HFFc6 (cell line): Measurements from ENCODE around the gene CD200. TPM values are rescaled to one million over a fixed set of nuclear protein-coding genes. Genes with fewer than 3 reads are reported as not detected.
A peak's percentile ranks its signal among the peaks of the same experiment; 100 is the strongest.

Experiments used
- DNase-seq: peaks from one replicate; pipeline ENCODE4 v3.0.0-alpha.2; 2018
- H3K27ac Mint-ChIP-seq: 2 replicates; pipeline ENCODE4 v1.8.0; 2020; ENCODE audit warnings: mild to moderate bottlenecking, mixed read lengths
- H3K27me3 Mint-ChIP-seq: 2 replicates; pipeline ENCODE4 v1.8.0; 2021; ENCODE audit warnings: mild to moderate bottlenecking, moderate library complexity, mixed read lengths; ENCODE audit not compliant: insufficient read depth
- H3K36me3 Mint-ChIP-seq: 2 replicates; pipeline ENCODE4 v1.8.0; 2021; ENCODE audit warnings: low read depth, mixed read lengths
- H3K4me1 Mint-ChIP-seq: 2 replicates; pipeline ENCODE4 v1.8.0; 2020; ENCODE audit warnings: low read depth, mixed read lengths
- H3K4me3 Mint-ChIP-seq: 2 replicates; pipeline ENCODE4 v1.8.0; 2020; ENCODE audit warnings: mild to moderate bottlenecking, moderate library complexity, mixed read lengths
- H3K9me3 Mint-ChIP-seq: 2 replicates; pipeline ENCODE4 v1.8.0; 2020; ENCODE audit warnings: mild to moderate bottlenecking, mixed read lengths
- CTCF ChIP-seq: fragments of 200-600 bp; sonication (generic); IDR thresholded peaks from 2 replicates; pipeline ENCODE4 v1.5.0; 2021; ENCODE audit warnings: antibody characterized with exemption, mild to moderate bottlenecking
- long read RNA-seq: library from polyadenylated mRNA; unstranded; transcript quantifications from one replicate; pipeline ENCODE4 v2.0.0, GENCODE V29; 2019
- total RNA-seq, 6 experiments: library from RNA; stranded (reverse); fragmentation: NEBNext Ultra II Directional; extraction: Animal tissue kit (Norgen Biotek cat#: 25700); gene quantifications; 2 replicates in 1 of 6; 3 replicates in 5 of 6; pipeline ENCODE4 v1.2.3, GENCODE V29; 2021

The CD200 gene
- total RNA-seq, result not detected
- long read RNA-seq, result 0 reads

- H3K36me3 Mint-ChIP-seq, result no peaks in the 10 kb centered on the region
- DNase-seq, result no peak
- H3K9me3 Mint-ChIP-seq, result no peaks in the 10 kb centered on the region
- H3K4me3 Mint-ChIP-seq, result peak within 1 kb of the TSS; percentile 77
- no peak within 1 kb of the TSS for H3K27ac Mint-ChIP-seq
- TF ChIP-seq CTCF, result no peak
- H3K4me1 Mint-ChIP-seq, result peaks cover 5% of the 10 kb centered on the region; the same call in 1 of the 2 replicates
- H3K27me3 Mint-ChIP-seq, result peaks cover 34% of the 10 kb centered on the region
Observed at GRCh38 chr3:112333002-112333380, at the start of gene CD200. Gene CD200, plus strand, starts transcription at chr3:112333156. Its CDS starts 57 bp downstream, at chr3:112333213.

- Mint-ChIP-seq H3K9me3 (no peaks in the 10 kb centered on the region), H3K36me3 (no peaks in the 10 kb centered on the region), H3K27ac (no peak overlapping the region), H3K4me1 (peaks cover 9% of the 10 kb centered on the region), H3K27me3 (peaks cover 8% of the 10 kb centered on the region), H3K4me3 (no peak overlapping the region)
- no peak for TF ChIP-seq CTCF
- no peak for DNase-seq
Observed at GRCh38 chr3:112289011-112289410, 43.9 kb upstream of the CD200 start.

- peak; percentile 79 for TF ChIP-seq CTCF
- Mint-ChIP-seq H3K36me3 (no peaks in the 10 kb centered on the region), H3K9me3 (no peaks in the 10 kb centered on the region)
Observed at GRCh38 chr3:112293368-112294321, 39.3 kb upstream of the CD200 start, which contains the start of gene SLC9C1. Gene SLC9C1, minus strand, starts transcription at chr3:112294216. Its CDS starts 7,425 bp downstream, at chr3:112286791.

GRCh38 chr3:112297714-112298113 lies 35.2 kb upstream of the CD200 start:
- H3K4me3 Mint-ChIP-seq, result no peak overlapping the region
- H3K4me1 Mint-ChIP-seq, result peaks cover 14% of the 10 kb centered on the region
- no peaks in the 10 kb centered on the region for H3K9me3 Mint-ChIP-seq
- TF ChIP-seq CTCF, result no peak
- no peak overlapping the region for H3K27ac Mint-ChIP-seq
- DNase-seq, result no peak
- H3K36me3 Mint-ChIP-seq, result no peaks in the 10 kb centered on the region
- peaks cover 5% of the 10 kb centered on the region for H3K27me3 Mint-ChIP-seq

More at GRCh38 chr3:112293368-112294321, 39.3 kb upstream of the CD200 start, which contains the start of gene SLC9C1:
- peak within 1 kb of the TSS; percentile 86 for H3K4me3 Mint-ChIP-seq
- peak; percentile 53 for DNase-seq
- peaks cover 7% of the 10 kb centered on the region for H3K27me3 Mint-ChIP-seq
- peaks cover 14% of the 10 kb centered on the region for H3K4me1 Mint-ChIP-seq
- peak within 1 kb of the TSS; percentile 51; the same call in 1 of the 2 replicates for H3K27ac Mint-ChIP-seq

GRCh38 chr3:112298781-112299180 lies 34.2 kb upstream of the CD200 start:
- peaks cover 7% of the 10 kb centered on the region for H3K4me1 Mint-ChIP-seq
- no peak for DNase-seq
- peaks cover 3% of the 10 kb centered on the region; the same call in 1 of the 2 replicates for H3K27me3 Mint-ChIP-seq
- no peak for TF ChIP-seq CTCF
- no peaks in the 10 kb centered on the region for H3K36me3 Mint-ChIP-seq
- no peaks in the 10 kb centered on the region for H3K9me3 Mint-ChIP-seq
- H3K27ac Mint-ChIP-seq, result no peak overlapping the region
- H3K4me3 Mint-ChIP-seq, result no peak overlapping the region
